CD4-positive, alpha-beta T cell (primary cell): ENCODE data around the gene COPS3. TPM values are rescaled to one million over a fixed set of nuclear protein-coding genes. Genes with fewer than 3 reads are reported as not detected.

Source experiments
- ATAC-seq: fragments of 200-7000 bp; cut with Tn5 transposase; one replicate; pipeline ENCODE4 v1.10.0; 2022; ENCODE audit warnings: mild to moderate bottlenecking; ENCODE audit not compliant: poor library complexity
- CTCF ChIA-PET: fragments of 350-600 bp; sonication (Branson Sonifier 250); formaldehyde crosslinking; loops from one replicate; lab custom pipeline; 2021; ENCODE audit warnings: antibody characterized with exemption, inconsistent platforms; lab: Charles Lee
- POLR2A ChIA-PET: fragments of 350-600 bp; sonication (Branson Sonifier 250); formaldehyde crosslinking; loops from one replicate; lab custom pipeline; 2021; ENCODE audit warnings: antibody characterized with exemption, inconsistent platforms; lab: Charles Lee
- DNase-seq, 14 experiments: peaks; one replicate each; pipeline ENCODE4 v3.0.0-alpha.2; 2013 to 2020; ENCODE audit warnings: mixed read lengths in 2 of 14
- H3K27ac ChIP-seq, 2 donors: one replicate each; pipeline versions ENCODE4 v1.5.1 to v1.7.0; 2013; ENCODE audit warnings: low read length in 2 of 2, low read depth in 1 of 2, mild to moderate bottlenecking in 1 of 2
- H3K27me3 ChIP-seq, 2 experiments: 1 replicate in 1 of 2; 2 replicates in 1 of 2; pipeline versions ENCODE4 v1.6.1 to v1.7.0; 2013; ENCODE audit warnings: low read length in 2 of 2, control low read depth in 1 of 2, mild to moderate bottlenecking in 1 of 2, moderate library complexity in 1 of 2; ENCODE audit not compliant: insufficient read depth in 2 of 2, control insufficient read depth in 1 of 2
- H3K36me3 ChIP-seq: one replicate; pipeline ENCODE4 v1.6.1; 2013; ENCODE audit warnings: low read length, control low read depth; ENCODE audit not compliant: insufficient read depth
- H3K4me1 ChIP-seq: one replicate; pipeline ENCODE4 v1.6.1; 2013; ENCODE audit warnings: low read length, control low read depth; ENCODE audit not compliant: insufficient read depth
- H3K4me3 ChIP-seq: one replicate; pipeline ENCODE4 v1.5.1; 2013; ENCODE audit warnings: mild to moderate bottlenecking, low read length, moderate library complexity
- H3K9me3 ChIP-seq, 2 experiments: 1 replicate in 1 of 2; 2 replicates in 1 of 2; pipeline versions ENCODE4 v1.6.1 to v1.7.0; 2013; ENCODE audit warnings: low read length in 2 of 2, mild to moderate bottlenecking in 2 of 2, control low read depth in 1 of 2, moderate library complexity in 1 of 2; ENCODE audit not compliant: control insufficient read depth in 1 of 2, insufficient read depth in 1 of 2
- H3K27ac Mint-ChIP-seq: one replicate; pipeline ENCODE4 v1.8.0; 2020; ENCODE audit warnings: mixed read lengths
- H3K27me3 Mint-ChIP-seq: one replicate; pipeline ENCODE4 v1.8.0; 2021; ENCODE audit warnings: mixed read lengths
- H3K36me3 Mint-ChIP-seq: one replicate; pipeline ENCODE4 v1.8.0; 2021; ENCODE audit warnings: low read depth, mixed read lengths
- H3K4me1 Mint-ChIP-seq: one replicate; pipeline ENCODE4 v1.8.0; 2021; ENCODE audit warnings: low read depth, mixed read lengths
- H3K4me3 Mint-ChIP-seq: one replicate; pipeline ENCODE4 v1.8.0; 2020; ENCODE audit warnings: mild to moderate bottlenecking, mixed read lengths
- H3K9me3 Mint-ChIP-seq: one replicate; pipeline ENCODE4 v1.8.0; 2020; ENCODE audit warnings: mixed read lengths
- intact Hi-C, 2 experiments: fragments of 100-400 bp; cut with DNase I in 1 of 2; cut with micrococcal nuclease in 1 of 2; formaldehyde crosslinking; loops; one replicate each; pipeline versions ENCODE4 v1.15.1 to v1.9.0; 2023 to 2025; cut with DNase I, micrococcal nuclease
- total RNA-seq, 174 experiments: library from RNA in 2 of 174; stranded (reverse) in 2 of 174; gene quantifications; one replicate each; pipeline ENCODE4 v1.2.3 and lab custom pipeline; 2021 to 2026
- TF ChIP-seq, protein P1 (sequence below): fragments of 200-600 bp; IDR thresholded peaks from one replicate; pipeline ENCODE4 v1.8.0; 2022; ENCODE audit warnings: antibody characterized with exemption, mild to moderate bottlenecking

COPS3 gene
- total RNA-seq, 2 experiments from 2014 or later: 73.1 to 75.0 TPM

DNA sequence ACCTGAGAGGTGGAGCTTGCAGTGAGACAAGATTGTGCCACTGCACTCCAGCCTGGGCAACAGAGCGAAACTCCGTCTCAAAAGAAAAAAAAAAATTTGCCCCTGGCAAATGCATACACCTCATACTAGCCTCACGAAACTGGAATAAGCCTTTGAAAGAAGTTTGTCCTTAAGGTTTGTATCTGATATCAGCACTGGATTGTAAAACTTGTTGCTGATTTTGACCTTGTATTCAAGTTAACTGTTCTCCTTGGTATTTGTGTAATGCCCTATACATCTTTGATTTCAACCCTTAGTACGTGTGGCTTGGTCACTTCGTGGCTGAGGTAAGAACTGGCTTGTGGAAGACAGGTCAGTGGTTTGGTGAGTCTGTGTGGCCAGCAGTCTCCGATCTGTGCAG lies 37.9 kb downstream of the COPS3 start:
- no peak for DNase-seq
- Mint-ChIP-seq H3K4me3 (peak overlapping the region; percentile 22), H3K9me3 (no peaks in the 10 kb centered on the region), H3K27me3 (no peaks in the 10 kb centered on the region), H3K4me1 (peaks cover 4% of the 10 kb centered on the region), H3K36me3 (peaks cover 19% of the 10 kb centered on the region), H3K27ac (peak overlapping the region; percentile 35)
- Histone ChIP-seq H3K9me3 (no peaks in the 10 kb centered on the region), H3K36me3 (peaks cover 25% of the 10 kb centered on the region), H3K27ac (no peak overlapping the region), H3K27me3 (no peaks in the 10 kb centered on the region), H3K4me3 (no peak overlapping the region), H3K4me1 (peaks cover 3% of the 10 kb centered on the region)
- intact Hi-C loops: loop anchor here in 1 of 2 experiments (10.0 kb wide), 1 partner anchor 238 kb away; no protein-coding TSS in a partner anchor
- ChIA-PET POLR2A (no interaction called here), CTCF (no interaction called here)
- no peak for ATAC-seq
- TF ChIP-seq, protein P1, sequence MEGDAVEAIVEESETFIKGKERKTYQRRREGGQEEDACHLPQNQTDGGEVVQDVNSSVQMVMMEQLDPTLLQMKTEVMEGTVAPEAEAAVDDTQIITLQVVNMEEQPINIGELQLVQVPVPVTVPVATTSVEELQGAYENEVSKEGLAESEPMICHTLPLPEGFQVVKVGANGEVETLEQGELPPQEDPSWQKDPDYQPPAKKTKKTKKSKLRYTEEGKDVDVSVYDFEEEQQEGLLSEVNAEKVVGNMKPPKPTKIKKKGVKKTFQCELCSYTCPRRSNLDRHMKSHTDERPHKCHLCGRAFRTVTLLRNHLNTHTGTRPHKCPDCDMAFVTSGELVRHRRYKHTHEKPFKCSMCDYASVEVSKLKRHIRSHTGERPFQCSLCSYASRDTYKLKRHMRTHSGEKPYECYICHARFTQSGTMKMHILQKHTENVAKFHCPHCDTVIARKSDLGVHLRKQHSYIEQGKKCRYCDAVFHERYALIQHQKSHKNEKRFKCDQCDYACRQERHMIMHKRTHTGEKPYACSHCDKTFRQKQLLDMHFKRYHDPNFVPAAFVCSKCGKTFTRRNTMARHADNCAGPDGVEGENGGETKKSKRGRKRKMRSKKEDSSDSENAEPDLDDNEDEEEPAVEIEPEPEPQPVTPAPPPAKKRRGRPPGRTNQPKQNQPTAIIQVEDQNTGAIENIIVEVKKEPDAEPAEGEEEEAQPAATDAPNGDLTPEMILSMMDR: no peak

DNA sequence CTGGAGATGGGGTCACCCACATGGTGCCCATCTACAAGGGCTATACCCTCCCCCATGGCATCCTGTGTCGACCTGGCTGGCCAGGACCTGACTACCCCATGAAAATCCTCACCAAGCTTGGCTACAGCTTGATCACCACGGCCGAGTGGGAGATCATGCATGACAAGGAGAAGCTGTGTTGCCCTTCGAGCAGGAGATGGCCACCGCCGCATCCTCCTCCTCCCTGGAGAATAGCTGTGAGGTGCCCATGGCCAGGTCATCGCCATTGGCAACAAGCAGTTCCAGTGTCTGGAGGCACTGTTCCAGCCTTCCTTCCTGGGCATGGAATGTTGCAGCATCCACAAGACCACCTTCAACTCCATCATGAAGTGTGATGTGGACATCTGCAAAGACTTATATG lies 38.8 kb downstream of the COPS3 start:
- no peaks in the 10 kb centered on the region for H3K27me3 ChIP-seq
- DNase-seq: peak in 1 of 14 experiments; percentile 28
- Mint-ChIP-seq H3K27ac (no peak overlapping the region), H3K36me3 (peaks cover 15% of the 10 kb centered on the region), H3K27me3 (no peaks in the 10 kb centered on the region), H3K9me3 (no peaks in the 10 kb centered on the region), H3K4me1 (peaks cover 9% of the 10 kb centered on the region), H3K4me3 (no peak overlapping the region)
- ChIA-PET CTCF (no interaction called here), POLR2A (no interaction called here)
- intact Hi-C loops: loop anchor here in 1 of 2 experiments (10.0 kb wide), 1 partner anchor 237 kb away; no protein-coding TSS in a partner anchor
- peaks cover 9% of the 10 kb centered on the region for H3K4me1 ChIP-seq
- TF ChIP-seq, protein P1: no peak
- no peak overlapping the region for H3K4me3 ChIP-seq
- H3K27ac ChIP-seq: no peak overlapping the region
- ATAC-seq: no peak
- no peaks in the 10 kb centered on the region for H3K9me3 ChIP-seq
- H3K36me3 ChIP-seq: peaks cover 15% of the 10 kb centered on the region

DNA sequence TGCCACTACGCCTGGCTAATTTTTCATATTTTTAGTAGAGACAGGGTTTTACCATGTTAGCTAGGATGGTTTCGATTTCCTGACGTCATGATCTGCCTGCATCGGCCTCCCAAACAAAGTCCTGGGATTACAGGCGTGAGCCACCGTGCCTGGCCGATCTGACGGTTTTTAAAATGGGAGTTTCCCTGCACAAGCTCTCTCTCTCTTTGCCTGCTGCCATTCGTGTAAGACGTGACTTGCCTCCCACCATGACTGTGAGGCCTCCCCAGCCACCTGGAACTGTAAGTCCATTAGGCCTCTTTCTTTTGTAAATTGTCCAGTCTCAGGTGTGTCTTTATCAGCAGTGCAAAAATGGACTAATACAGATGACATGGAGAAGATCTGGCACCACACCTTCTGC lies 39.4 kb downstream of the COPS3 start:
- Mint-ChIP-seq H3K36me3 (peaks cover 12% of the 10 kb centered on the region), H3K27me3 (no peaks in the 10 kb centered on the region), H3K4me3 (no peak overlapping the region), H3K27ac (no peak overlapping the region), H3K9me3 (no peaks in the 10 kb centered on the region), H3K4me1 (peaks cover 11% of the 10 kb centered on the region)
- peak in 1 of 14 experiments; percentile 6 for DNase-seq
- peaks cover 10% of the 10 kb centered on the region for H3K36me3 ChIP-seq
- H3K27me3 ChIP-seq: no peaks in the 10 kb centered on the region
- H3K4me1 ChIP-seq: peaks cover 10% of the 10 kb centered on the region
- H3K4me3 ChIP-seq: no peak overlapping the region
- H3K9me3 ChIP-seq: no peaks in the 10 kb centered on the region
- CTCF ChIA-PET: no interaction called here
- POLR2A ChIA-PET: no interaction called here
- intact Hi-C loops: loop anchor here in 1 of 2 experiments (10.0 kb wide), 1 partner anchor 237 kb away; no protein-coding TSS in a partner anchor
- TF ChIP-seq, protein P1: no peak
- H3K27ac ChIP-seq: no peak overlapping the region
- no peak for ATAC-seq
